Erythroblast (primary cell): ENCODE data around the gene KIF2C.

Source experiments
- DNase-seq, 2 experiments: peaks; one replicate each; lab custom pipeline; 2025; lab: John Stamatoyannopoulos, UW
- GATA1 ChIP-seq: IDR thresholded peaks from 2 replicates; pipeline ENCODE4 v1.6.1; 2011; ENCODE audit warnings: low read depth, mild to moderate bottlenecking, control low read depth, low read length, moderate library complexity
- POLR2A ChIP-seq: IDR thresholded peaks from 2 replicates; pipeline ENCODE4 v1.6.1; 2011; ENCODE audit warnings: mild to moderate bottlenecking, low read length

Gene KIF2C

DNA sequence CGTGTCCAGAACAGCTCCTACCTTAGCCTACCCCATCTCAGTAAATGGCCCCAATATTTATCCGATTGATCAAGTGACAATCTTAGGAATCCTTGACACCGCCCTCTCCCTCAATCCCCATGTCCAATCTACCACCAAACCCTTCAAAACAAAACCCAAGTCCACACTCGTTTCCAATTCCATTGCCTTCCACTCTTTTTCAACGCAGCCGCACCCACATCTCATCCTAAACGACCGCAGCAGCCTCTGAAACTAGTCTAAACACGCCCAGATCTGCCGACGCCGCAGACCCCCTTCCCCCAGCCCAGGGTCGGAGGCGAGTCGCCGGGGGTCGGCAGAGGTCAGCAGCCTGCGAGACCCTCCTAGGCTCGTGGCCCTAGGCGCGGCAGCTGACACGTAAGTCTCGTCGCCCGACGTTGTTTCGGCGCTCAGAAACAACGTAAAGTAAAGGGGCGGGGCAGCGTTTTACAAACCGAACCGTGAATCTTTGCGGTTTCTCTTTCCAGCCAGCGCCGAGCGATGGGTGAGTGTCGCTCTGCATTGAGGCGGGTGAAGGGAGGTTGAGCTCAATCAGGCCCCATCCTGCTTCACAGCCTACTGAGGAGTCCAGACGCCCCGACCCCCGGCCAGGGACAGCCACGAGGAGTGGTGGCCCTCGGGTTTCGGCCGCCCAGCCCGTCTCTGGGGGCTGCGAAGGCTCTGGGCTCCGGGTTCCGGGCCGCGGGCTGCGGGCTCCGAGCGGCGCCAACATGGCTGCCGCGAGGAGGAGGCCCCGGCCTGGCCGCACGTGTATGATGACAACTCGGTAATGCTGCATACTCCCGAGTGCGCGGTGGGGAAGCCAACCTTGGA, 35.7 kb downstream of the KIF2C start, which contains the start of gene RPS8:
RPS8 (plus strand) TSS at position 463 of the 852 bp plus-strand sequence; CDS start at position 520, 57 bp downstream.
- peak; percentile 96 to 97 for DNase-seq
- peak; percentile 99 for TF ChIP-seq POLR2A
- no peak for TF ChIP-seq GATA1

DNA sequence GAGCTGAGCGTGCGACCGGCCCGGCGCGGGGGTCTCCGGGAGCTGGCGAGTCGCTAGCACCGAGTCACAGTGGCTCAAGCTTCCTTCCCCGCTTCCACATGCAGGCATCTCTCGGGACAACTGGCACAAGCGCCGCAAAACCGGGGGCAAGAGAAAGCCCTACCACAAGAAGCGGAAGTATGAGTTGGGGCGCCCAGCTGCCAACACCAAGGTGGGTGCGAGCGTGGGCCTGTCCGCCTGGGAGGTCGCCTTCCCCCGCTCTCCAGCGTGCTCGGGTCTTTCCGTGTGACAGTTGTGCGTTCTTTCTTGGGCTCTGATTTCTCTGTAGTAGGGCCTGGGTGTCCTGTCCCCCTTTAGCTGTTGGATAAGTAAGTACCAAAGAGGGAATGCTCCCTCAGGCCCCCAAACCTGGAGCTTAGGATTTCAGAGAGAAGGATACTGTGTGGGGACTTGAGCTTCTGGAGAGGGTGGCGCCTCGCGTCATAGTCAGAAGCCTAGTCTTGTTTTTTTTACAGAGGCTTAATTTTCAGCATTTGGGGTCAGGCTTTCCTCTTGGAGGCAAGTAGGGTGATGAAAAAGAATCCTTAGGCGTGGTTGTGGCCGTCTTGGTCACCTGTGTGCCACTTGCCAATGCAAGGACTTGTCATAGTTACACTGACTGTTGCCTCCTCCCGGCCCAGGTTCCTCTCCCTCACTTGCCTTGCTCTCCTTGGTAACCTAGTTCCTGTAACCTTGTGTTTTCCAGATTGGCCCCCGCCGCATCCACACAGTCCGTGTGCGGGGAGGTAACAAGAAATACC, 36.5 kb downstream of the KIF2C start:
- peak; percentile 53 to 69 for DNase-seq
- TF ChIP-seq GATA1 (no peak), POLR2A (no peak)

DNA sequence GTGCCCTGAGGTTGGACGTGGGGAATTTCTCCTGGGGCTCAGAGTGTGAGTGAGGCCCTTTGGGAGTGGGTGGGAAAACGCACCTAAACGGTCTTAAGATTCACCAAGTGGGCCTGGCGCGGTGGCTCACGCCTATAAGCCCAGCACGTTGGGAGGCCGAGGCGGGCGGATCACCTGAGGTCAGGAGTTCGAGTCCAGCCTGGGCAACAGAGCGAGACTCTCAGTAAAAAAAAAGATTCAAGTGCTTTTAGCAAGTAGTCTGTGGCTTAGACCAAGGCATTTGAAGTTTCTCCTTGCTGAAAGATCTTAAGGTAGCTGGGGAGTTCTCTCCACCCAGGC, 37.1 kb downstream of the KIF2C start:
- DNase-seq = peak in 1 of 2 experiments; percentile 44
- TF ChIP-seq GATA1 (no peak), POLR2A (no peak)

DNA sequence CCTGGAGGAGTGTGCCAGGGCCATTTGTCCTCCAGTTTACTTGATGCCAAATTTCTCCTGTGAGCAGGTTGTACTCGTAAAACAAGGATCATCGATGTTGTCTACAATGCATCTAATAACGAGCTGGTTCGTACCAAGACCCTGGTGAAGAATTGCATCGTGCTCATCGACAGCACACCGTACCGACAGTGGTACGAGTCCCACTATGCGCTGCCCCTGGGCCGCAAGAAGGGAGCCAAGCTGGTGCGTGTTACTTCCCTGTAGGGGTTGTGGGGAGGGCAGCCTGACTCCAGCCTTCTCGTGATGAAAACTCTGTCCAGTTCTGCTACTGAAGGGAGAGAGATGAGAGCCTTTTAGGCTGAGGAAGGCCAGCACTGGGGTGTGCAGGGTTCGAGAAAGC, 37.9 kb downstream of the KIF2C start:
- DNase-seq = no peak
- no peak for TF ChIP-seq GATA1
- no peak for TF ChIP-seq POLR2A

DNA sequence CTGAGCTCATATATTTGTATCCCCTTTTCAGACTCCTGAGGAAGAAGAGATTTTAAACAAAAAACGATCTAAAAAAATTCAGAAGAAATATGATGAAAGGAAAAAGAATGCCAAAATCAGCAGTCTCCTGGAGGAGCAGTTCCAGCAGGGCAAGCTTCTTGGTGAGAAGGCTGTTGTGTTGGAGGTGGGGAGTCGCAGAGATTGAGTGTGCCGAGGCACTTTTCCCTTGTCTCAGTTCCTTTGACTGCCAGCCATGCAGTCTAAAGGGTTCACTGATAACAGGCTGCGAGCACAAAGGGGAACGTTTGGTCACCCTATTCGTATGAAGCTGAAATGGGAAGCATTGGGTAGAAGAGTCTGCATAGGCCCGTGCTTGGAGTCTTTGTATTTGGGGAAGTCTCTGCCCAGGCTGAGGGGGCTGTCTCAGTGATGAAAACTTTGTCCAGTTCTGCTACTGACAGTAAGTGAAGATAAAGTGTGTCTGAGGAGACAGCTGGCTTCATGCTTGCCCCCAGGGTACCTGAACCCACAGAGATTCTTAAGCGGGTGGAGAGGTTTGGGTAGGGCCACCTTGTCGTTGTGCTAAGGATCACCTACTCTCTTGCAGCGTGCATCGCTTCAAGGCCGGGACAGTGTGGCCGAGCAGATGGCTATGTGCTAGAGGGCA, 38.5 kb downstream of the KIF2C start:
- DNase-seq = no peak

DNA sequence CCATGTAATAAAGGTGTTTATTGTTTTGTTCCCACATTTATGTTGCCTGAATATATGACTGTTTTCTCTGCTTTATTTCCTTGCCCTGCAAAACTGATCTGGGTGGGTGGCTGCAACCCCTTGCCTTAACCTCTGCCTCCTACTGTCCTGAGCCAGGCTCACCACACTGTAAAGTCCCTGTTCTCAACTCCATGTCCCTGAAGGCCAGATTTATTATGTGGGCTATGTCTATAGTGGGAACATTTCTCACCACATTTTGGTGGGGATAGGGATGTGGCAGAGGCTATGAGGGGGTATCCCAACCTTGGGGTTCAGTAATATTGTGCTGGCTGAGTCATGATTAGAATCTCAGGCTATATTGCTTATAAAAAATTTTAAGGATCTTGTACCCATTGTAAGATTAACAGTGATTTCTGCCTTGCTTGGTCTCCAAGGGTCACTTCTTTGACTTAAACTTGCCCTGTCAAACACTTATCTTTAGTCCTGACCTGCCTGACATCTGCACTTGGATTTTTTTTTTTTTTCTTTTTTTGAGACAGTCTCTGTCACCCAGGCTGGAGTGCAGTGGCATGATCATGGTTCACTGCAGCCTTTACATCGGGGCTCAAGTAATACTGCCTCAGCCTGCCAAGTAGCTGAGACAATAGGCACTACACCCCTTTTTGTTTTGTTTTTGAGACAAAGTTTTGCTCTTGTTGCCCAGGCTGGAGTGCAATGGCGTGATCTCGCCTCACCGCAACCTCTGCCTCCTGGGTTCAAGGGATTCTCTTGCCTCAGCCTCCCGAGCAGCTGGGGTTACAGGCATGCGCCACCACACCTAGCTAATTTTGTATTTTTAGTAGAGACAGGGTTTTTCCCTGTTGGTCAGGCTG, 39.3 kb downstream of the KIF2C start:
- TF ChIP-seq GATA1 (no peak), POLR2A (no peak)
- DNase-seq = no peak

More for the DNA sequence above, 38.5 kb downstream of the KIF2C start:
- TF ChIP-seq GATA1 (no peak), POLR2A (no peak)

DNA sequence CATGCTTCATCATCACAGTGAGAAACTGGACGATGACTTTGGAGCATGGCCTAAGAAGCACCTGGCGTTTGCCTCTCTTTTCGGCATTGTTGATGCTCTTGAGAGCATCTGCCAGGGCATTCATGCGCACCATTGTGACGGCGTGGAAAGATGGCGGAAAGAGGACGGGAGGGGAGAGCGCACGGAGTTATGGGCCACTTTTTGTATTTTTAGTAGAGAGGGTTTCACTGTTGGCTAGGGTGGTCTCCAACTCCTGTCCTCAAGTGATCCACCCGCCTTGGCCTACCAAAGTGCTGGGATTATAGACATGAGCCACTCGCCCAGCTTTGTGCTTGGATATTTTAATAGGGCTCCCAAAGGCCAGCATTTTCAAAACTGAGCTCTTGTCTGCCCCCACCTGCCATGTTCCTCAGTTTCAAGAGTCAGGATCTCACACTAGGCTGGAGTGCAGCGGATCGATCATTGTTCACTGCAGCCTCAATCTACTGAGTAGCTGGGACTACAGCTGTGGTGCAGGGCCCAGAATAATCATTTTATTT, 41.0 kb downstream of the KIF2C start:
- TF ChIP-seq GATA1 = no peak
- no peak for TF ChIP-seq POLR2A
- DNase-seq = no peak

DNA sequence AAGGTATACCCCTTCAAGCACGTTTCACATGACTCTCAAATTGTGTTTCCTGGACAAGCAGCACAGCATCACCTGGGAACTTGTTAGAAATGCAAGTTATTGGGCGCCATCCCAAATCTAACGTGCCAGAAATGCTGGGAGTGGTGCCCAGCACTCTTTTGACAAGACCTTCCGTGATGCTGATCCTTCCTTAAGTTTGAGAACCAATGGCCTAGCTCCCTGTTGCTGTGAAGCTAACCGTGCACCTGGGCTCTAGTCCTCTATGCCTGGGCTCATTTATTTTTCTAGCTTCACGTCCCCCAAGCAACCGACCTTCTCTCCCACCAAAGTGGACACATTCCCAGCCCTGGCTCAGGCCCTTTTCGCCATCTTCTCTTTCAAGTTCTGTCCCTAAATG, 44.1 kb downstream of the KIF2C start:
- DNase-seq = no peak
- no peak for TF ChIP-seq POLR2A
- TF ChIP-seq GATA1 = no peak

DNA sequence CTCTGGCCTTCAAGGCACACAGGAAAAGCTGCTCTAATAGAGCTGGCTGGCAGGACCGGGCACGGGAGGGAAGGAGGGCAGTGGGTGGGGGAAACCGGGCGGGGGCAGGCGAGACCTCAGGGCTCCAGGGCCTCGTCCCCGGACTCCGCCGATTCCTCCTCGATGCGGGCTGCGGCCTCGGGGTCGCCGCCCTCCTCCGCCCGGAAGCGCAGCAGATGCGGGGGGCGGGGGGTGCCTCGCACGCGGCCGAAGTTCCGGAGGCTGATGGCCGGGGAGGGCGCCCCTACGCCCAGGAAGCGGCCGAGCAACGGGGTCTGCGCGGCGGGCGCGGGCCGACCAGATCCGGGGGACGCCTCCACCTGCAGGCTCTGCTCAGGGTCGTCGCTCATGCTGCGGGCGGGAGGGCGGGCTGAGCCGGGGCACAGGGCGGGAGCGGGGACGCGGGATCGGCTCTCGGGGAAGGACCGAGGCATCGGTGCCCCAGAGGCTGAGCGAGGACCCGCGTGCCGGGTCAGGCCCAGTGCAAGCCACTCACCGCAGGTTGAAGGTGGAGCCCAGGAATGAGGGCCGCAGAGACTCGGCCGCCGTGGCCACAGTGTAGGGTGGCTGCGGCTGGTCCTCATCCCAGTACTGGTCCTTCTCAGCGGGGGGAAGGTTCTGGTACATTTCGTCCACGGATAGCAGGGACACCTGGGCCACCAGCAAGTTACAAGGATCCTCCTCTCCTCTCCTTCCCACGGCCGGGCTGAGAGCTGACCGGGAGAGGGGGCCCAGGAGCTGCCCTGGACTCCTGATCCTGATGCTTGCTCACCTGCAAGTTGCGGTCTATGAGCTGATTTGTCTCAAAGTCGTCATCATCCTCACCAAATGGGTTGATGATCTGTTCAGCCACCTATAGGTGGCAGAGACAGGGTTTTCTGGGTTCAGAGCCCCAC, 44.7 kb downstream of the KIF2C start:
- TF ChIP-seq GATA1 (no peak), POLR2A (no peak)
- no peak for DNase-seq

DNA sequence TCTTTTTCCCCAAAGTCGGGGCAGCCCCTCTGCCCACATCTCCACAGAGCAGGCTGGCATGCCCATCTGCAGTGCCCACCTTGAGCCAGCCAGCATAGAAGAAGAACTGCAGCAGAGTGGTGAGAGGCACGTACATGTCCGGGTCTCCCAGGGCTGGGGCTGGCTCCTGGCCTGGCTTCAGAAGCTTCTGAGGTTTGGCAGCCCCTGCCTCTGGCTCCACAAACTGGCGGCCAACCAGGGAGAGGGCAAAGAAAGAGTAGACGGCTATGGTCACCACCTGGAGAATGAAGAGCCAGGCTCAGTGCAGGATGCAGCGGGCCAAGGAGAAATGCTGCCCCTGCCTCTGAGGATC, 45.4 kb downstream of the KIF2C start:
- no peak for DNase-seq
- TF ChIP-seq POLR2A (no peak), GATA1 (no peak)

DNA sequence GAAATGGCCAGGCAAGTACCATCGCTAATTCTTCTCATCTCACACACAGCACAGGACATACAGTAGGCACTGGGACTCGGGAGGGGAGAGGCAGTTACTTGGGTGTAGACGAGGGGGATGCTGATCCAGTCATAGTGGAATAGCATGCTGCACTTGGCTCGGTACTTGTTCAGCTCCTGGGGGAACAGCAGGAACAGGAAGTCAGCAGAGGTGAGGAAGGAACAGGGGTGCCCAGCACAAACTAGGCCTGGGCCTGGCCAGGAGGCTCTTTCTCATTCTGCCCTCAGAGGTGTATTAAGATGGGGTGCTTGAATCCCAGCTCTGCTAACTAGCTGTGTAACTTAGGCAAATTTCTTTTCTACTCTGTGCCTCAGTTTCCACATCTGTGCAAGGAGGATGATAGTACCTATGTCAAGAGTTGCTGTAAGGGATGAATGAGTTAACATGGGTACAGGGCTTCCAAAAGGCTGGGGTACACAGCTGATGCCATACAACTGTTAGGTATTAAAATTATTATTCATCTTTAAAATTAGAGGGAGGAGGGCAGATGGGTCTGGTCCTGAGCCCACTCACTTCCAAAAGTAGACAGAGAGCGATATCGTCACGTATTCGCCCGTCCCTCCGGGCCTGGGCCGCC, 46.0 kb downstream of the KIF2C start:
- DNase-seq = no peak
- TF ChIP-seq GATA1 (no peak), POLR2A (no peak)
